Activated naive CD4-positive, alpha-beta T cell (primary cell): Measurements from ENCODE around the gene IDH3A.
"Not testable (repeated sequence)": the region's sequence is repeated elsewhere in the genome, so short reads cannot be mapped to it uniquely, and the experiment has no call there.

Experiments used
- DNase-seq, 4 experiments: peaks; one replicate each; lab custom pipeline; 2025; lab: John Stamatoyannopoulos, UW

The IDH3A gene

GRCh38 chr15:78129077-78129750, 19.9 kb upstream of the IDH3A start:
- no peak for DNase-seq

- no peak for DNase-seq
These were observed 19.3 kb upstream of the IDH3A start for GRCh38 chr15:78129751-78130287.

GRCh38 chr15:78130466-78131294, 18.5 kb upstream of the IDH3A start:
- no peak for DNase-seq

- peak; percentile 23 to 73 (median 50) for DNase-seq
These were observed 17.7 kb upstream of the IDH3A start, which contains the start of gene CIB2 for GRCh38 chr15:78131295-78132061. Gene CIB2 (minus strand): TSS chr15:78131445. CDS start chr15:78131215, 230 bp downstream.

GRCh38 chr15:78133801-78134200, 15.4 kb upstream of the IDH3A start:
- DNase-seq: no peak

- DNase-seq: no peak
These were observed 9.6 kb upstream of the IDH3A start for GRCh38 chr15:78139578-78139977.

GRCh38 chr15:78140292-78140691, 8.9 kb upstream of the IDH3A start:
- no peak for DNase-seq

GRCh38 chr15:78142332-78142731, 6.8 kb upstream of the IDH3A start:
- DNase-seq: no peak

GRCh38 chr15:78146425-78147154, 2.6 kb upstream of the IDH3A start:
- no peak for DNase-seq

- DNase-seq: no peak
These were observed 1.6 kb upstream of the IDH3A start for GRCh38 chr15:78147566-78147965.

- DNase-seq: no peak
These were observed 632 bp upstream of the IDH3A start for GRCh38 chr15:78148392-78149067.

- DNase-seq: no peak
These were observed 916 bp downstream of the IDH3A start for GRCh38 chr15:78149805-78150751.

- not testable (repeated sequence) for DNase-seq
These were observed 1.9 kb downstream of the IDH3A start for GRCh38 chr15:78151075-78151474.

GRCh38 chr15:78154955-78155354, 5.8 kb downstream of the IDH3A start:
- no peak for DNase-seq

- no peak for DNase-seq
These were observed 6.3 kb downstream of the IDH3A start for GRCh38 chr15:78155355-78155939.

GRCh38 chr15:78156653-78157052, 7.5 kb downstream of the IDH3A start:
- DNase-seq: no peak

- DNase-seq: no peak
These were observed 8.0 kb downstream of the IDH3A start for GRCh38 chr15:78157203-78157602.

GRCh38 chr15:78159395-78159794, 10.2 kb downstream of the IDH3A start:
- no peak for DNase-seq

- DNase-seq: peak in 2 of 4 experiments; percentile 14 to 35
These were observed 12.9 kb downstream of the IDH3A start for GRCh38 chr15:78162038-78162437.
